Measurements from ENCODE around the gene MBLAC1.

GRCh38 chr7:100105534-100105933, 21.2 kb upstream of the MBLAC1 start:
- TF ChIP-seq CTCF (IDR thresholded peaks at IDR 0.05) (no peak), POLR2A (IDR thresholded peaks at IDR 0.05) (no peak)
